Spleen (tissue), 11 donors: ENCODE measurements around the gene TBRG1. TPM values are rescaled to one million over a fixed set of nuclear protein-coding genes. Genes with fewer than 3 reads are reported as not detected.

Experiments
- DNase-seq: peaks from one replicate; pipeline ENCODE4 v3.0.0-alpha.2; 2020
- H3K27ac ChIP-seq, 8 donors: fragments of 200-600 bp; sonication (generic) in 7 of 8; 1 replicate in 4 of 8; 2 replicates in 4 of 8; pipeline versions ENCODE4 v1.5.0 to v1.8.0; 2016 to 2021; ENCODE audit warnings: inconsistent platforms in 4 of 8, mild to moderate bottlenecking in 4 of 8, moderate library complexity in 1 of 8
- H3K27me3 ChIP-seq, 7 donors: fragments of 200-600 bp; sonication (generic) in 6 of 7; replicated peaks in 1 of 7; 1 replicate in 4 of 7; 2 replicates in 3 of 7; pipeline versions ENCODE4 v1.5.0 to v1.8.0; 2016 to 2021; ENCODE audit warnings: inconsistent platforms in 3 of 7, mild to moderate bottlenecking in 1 of 7
- H3K36me3 ChIP-seq, 6 donors: fragments of 200-600 bp; sonication (generic) in 5 of 6; 1 replicate in 4 of 6; 2 replicates in 2 of 6; pipeline versions ENCODE4 v1.5.0 to v1.8.0; 2016 to 2021; ENCODE audit warnings: inconsistent platforms in 2 of 6
- H3K4me1 ChIP-seq, 6 donors: fragments of 200-600 bp; sonication (generic) in 5 of 6; 1 replicate in 3 of 6; 2 replicates in 3 of 6; pipeline versions ENCODE4 v1.5.0 to v1.8.0; 2016 to 2021; ENCODE audit warnings: inconsistent platforms in 3 of 6
- H3K4me3 ChIP-seq, 8 donors: fragments of 200-600 bp; sonication (generic) in 7 of 8; 1 replicate in 4 of 8; 2 replicates in 4 of 8; pipeline versions ENCODE4 v1.5.0 to v1.8.0; 2016 to 2021; ENCODE audit warnings: inconsistent platforms in 4 of 8, mild to moderate bottlenecking in 4 of 8, moderate library complexity in 2 of 8
- H3K9me3 ChIP-seq, 8 donors: fragments of 200-600 bp; sonication (generic) in 7 of 8; 1 replicate in 4 of 8; 2 replicates in 4 of 8; pipeline versions ENCODE4 v1.5.0 to v1.8.0; 2016 to 2021; ENCODE audit warnings: inconsistent platforms in 4 of 8
- CTCF ChIP-seq, 11 experiments: fragments of 200-600 bp in 7 of 11; fragments of 450-650 bp in 4 of 11; sonication (generic) in 4 of 11; IDR thresholded peaks in 8 of 11; conservative IDR thresholded peaks in 3 of 11; 1 replicate in 7 of 11; 2 replicates in 4 of 11; pipeline versions ENCODE4 v1.4.0 to v1.8.0; 2016 to 2021; ENCODE audit warnings: antibody characterized with exemption in 11 of 11, inconsistent platforms in 4 of 11, mild to moderate bottlenecking in 1 of 11
- POLR2A ChIP-seq, 3 donors: fragments of 450-650 bp; IDR thresholded peaks; one replicate each; pipeline ENCODE4 v1.5.1; 2017; ENCODE audit warnings: antibody characterized with exemption in 3 of 3, mild to moderate bottlenecking in 1 of 3
- POLR2AphosphoS5 ChIP-seq, 3 donors: sonication (generic); formaldehyde crosslinking; IDR thresholded peaks; one replicate each; pipeline ENCODE4 v1.5.1; 2017; ENCODE audit warnings: antibody characterized with exemption in 3 of 3
- WGBS, 5 donors: extraction: QIAGEN DNeasy Blood & Tissue Kit in 3 of 5; methylation state at CpG; one replicate each; pipeline versions ENCODE4 v1.1.5 to v1.1.7; 2013 to 2018; 5-methylcytosine and 5-hydroxymethylcytosine counted together
- intact Hi-C: fragments of 100-400 bp; cut with DNase I; formaldehyde crosslinking; loops from one replicate; pipeline ENCODE4 v1.15.0; 2023; ENCODE audit warnings: low total_unique reads
- polyA plus RNA-seq, 3 donors: library from polyadenylated mRNA; stranded (reverse); fragments of 200-250 nt; gene quantifications; one replicate each; pipeline ENCODE4 v1.2.1, GENCODE V29; 2013
- total RNA-seq, 7 donors: library from RNA; depleted of rRNA in 3 of 7; stranded (reverse); fragments of >200 nt in 3 of 7; fragmentation: NEBNext Ultra II Directional in 4 of 7; extraction: Animal tissue kit (Norgen Biotek cat#: 25700) in 4 of 7; gene quantifications; one replicate each; pipeline versions ENCODE4 v1.1.0 to v1.2.1, GENCODE V29; 2016 to 2021
- donor health status: healthy with polysubstance abuse.
- donor health status: DM: no; HTN: no; CAD: no; lungs with moderate emphysema.
- donor health status: DM: no; HTN: no; CAD: no.
- donor health status: Bipolar disorder and iron deficiency.
- donor health status: healthy.
- donor health status: DM: no; HTN: no; CAD: no.
- donor health status: DM: yes; HTN: yes; CAD: no.

The TBRG1 gene
- total and polyA plus RNA-seq, 10 donors: 23.3 to 65.0 (median 46.5) TPM

GRCh38 chr11:124658501-124658900, 35.8 kb downstream of the TBRG1 start:
- no peak overlapping the region for H3K27ac ChIP-seq
- H3K27me3 ChIP-seq: no peaks in the 10 kb centered on the region
- no peaks in the 10 kb centered on the region for H3K4me1 ChIP-seq
- DNase-seq: no peak
- peaks cover 0 to 36% (median 0%) of the 10 kb centered on the region in 6 donors for H3K36me3 ChIP-seq
- intact Hi-C loops: no loop called here
- TF ChIP-seq CTCF (IDR thresholded peaks at IDR 0.05 in 8 of 11, conservative IDR thresholded peaks at IDR 0.05 in 3 of 11): no peak
- no peak for TF ChIP-seq POLR2AphosphoS5 (IDR thresholded peaks at IDR 0.05)
- TF ChIP-seq POLR2A (IDR thresholded peaks at IDR 0.05): no peak
- no peaks in the 10 kb centered on the region for H3K9me3 ChIP-seq
- 84 to 92% (median 87%) methylated on average over 3 of the region's 3 CpGs for WGBS, 5 donors
- H3K4me3 ChIP-seq: no peak overlapping the region

- no peak for DNase-seq
- Histone ChIP-seq H3K9me3 (no peaks in the 10 kb centered on the region), H3K4me3 (no peak overlapping the region), H3K27ac (no peak overlapping the region), H3K27me3 (no peaks in the 10 kb centered on the region), H3K36me3 (peaks cover 0 to 32% (median 0%) of the 10 kb centered on the region in 6 donors), H3K4me1 (no peaks in the 10 kb centered on the region)
- 82 to 98% (median 94%) methylated on average over 1 of the region's 1 CpG for WGBS, 5 donors
- intact Hi-C loops: no loop called here
- TF ChIP-seq POLR2AphosphoS5 (IDR thresholded peaks at IDR 0.05): no peak
- no peak for TF ChIP-seq CTCF (IDR thresholded peaks at IDR 0.05 in 8 of 11, conservative IDR thresholded peaks at IDR 0.05 in 3 of 11)
- TF ChIP-seq POLR2A (IDR thresholded peaks at IDR 0.05): no peak
Measured at GRCh38 chr11:124658986-124659385, 36.3 kb downstream of the TBRG1 start.

GRCh38 chr11:124661553-124661952, 38.9 kb downstream of the TBRG1 start:
- Histone ChIP-seq H3K36me3 (peaks cover 0 to 37% (median 0%) of the 10 kb centered on the region in 6 donors), H3K27me3 (no peaks in the 10 kb centered on the region), H3K9me3 (no peaks in the 10 kb centered on the region), H3K27ac (no peak overlapping the region), H3K4me1 (no peaks in the 10 kb centered on the region), H3K4me3 (no peak overlapping the region)
- intact Hi-C loops: no loop called here
- TF ChIP-seq CTCF (IDR thresholded peaks at IDR 0.05 in 8 of 11, conservative IDR thresholded peaks at IDR 0.05 in 3 of 11): no peak
- no peak for TF ChIP-seq POLR2A (IDR thresholded peaks at IDR 0.05)
- no peak for TF ChIP-seq POLR2AphosphoS5 (IDR thresholded peaks at IDR 0.05)
- no peak for DNase-seq

GRCh38 chr11:124662106-124662505, 39.4 kb downstream of the TBRG1 start:
- DNase-seq: no peak
- TF ChIP-seq CTCF (IDR thresholded peaks at IDR 0.05 in 8 of 11, conservative IDR thresholded peaks at IDR 0.05 in 3 of 11) (no peak), POLR2AphosphoS5 (IDR thresholded peaks at IDR 0.05) (no peak), POLR2A (IDR thresholded peaks at IDR 0.05) (no peak)
- intact Hi-C loops: no loop called here
- 79 to 94% (median 90%) methylated on average over 4 of the region's 4 CpGs for WGBS, 5 donors
- Histone ChIP-seq H3K4me1 (no peaks in the 10 kb centered on the region), H3K36me3 (peaks cover 0 to 43% (median 0%) of the 10 kb centered on the region in 6 donors), H3K27ac (no peak overlapping the region), H3K9me3 (no peaks in the 10 kb centered on the region), H3K4me3 (no peak overlapping the region), H3K27me3 (no peaks in the 10 kb centered on the region)
